ENCODE measurements around the gene COG5. TPM values are rescaled to one million over a fixed set of nuclear protein-coding genes. Genes with fewer than 3 reads are reported as not detected.
A peak's percentile ranks its signal among the peaks of the same experiment; 100 is the strongest.

COG5 gene
- total RNA-seq, 1 donor from 2014 or later = 37.2 TPM

GRCh38 chr7:107596881-107597581, 33.3 kb upstream of the COG5 start:
- H3K4me1 Mint-ChIP-seq (ENCODE audit: unreplicated experiment) = peaks cover 8% of the 10 kb centered on the region
- no peak overlapping the region for H3K4me3 Mint-ChIP-seq
- H3K9me3 Mint-ChIP-seq = no peaks in the 10 kb centered on the region
- no peak for DNase-seq (ENCODE audit: extremely low spot score, unreplicated experiment)
- H3K27ac Mint-ChIP-seq = no peak overlapping the region
- no peak for TF ChIP-seq CTCF (conservative IDR thresholded peaks at IDR 0.05)
- no peaks in the 10 kb centered on the region for H3K27me3 Mint-ChIP-seq
- H3K36me3 Mint-ChIP-seq = peaks cover 17% of the 10 kb centered on the region

- DNase-seq (ENCODE audit: extremely low spot score, unreplicated experiment) = no peak
- peaks cover 8% of the 10 kb centered on the region for H3K4me1 Mint-ChIP-seq (ENCODE audit: unreplicated experiment)
These were observed 31.4 kb upstream of the COG5 start for GRCh38 chr7:107594961-107595737.

GRCh38 chr7:107593025-107593410, 29.3 kb upstream of the COG5 start:
- DNase-seq (ENCODE audit: extremely low spot score, unreplicated experiment) = no peak
- TF ChIP-seq CTCF (conservative IDR thresholded peaks at IDR 0.05) = no peak
- H3K27ac Mint-ChIP-seq = no peak overlapping the region
- H3K9me3 Mint-ChIP-seq = no peaks in the 10 kb centered on the region
- peaks cover 23% of the 10 kb centered on the region for H3K36me3 Mint-ChIP-seq
- H3K27me3 Mint-ChIP-seq = no peaks in the 10 kb centered on the region
- H3K4me3 Mint-ChIP-seq = no peak overlapping the region
- H3K4me1 Mint-ChIP-seq (ENCODE audit: unreplicated experiment) = peaks cover 8% of the 10 kb centered on the region

More at GRCh38 chr7:107594961-107595737, 31.4 kb upstream of the COG5 start:
- Mint-ChIP-seq H3K27ac (no peak overlapping the region), H3K36me3 (peaks cover 17% of the 10 kb centered on the region), H3K4me3 (no peak overlapping the region), H3K9me3 (no peaks in the 10 kb centered on the region), H3K27me3 (no peaks in the 10 kb centered on the region)
- no peak for TF ChIP-seq CTCF (conservative IDR thresholded peaks at IDR 0.05)

GRCh38 chr7:107592361-107593024, 28.8 kb upstream of the COG5 start:
- H3K9me3 Mint-ChIP-seq = no peaks in the 10 kb centered on the region
- peaks cover 23% of the 10 kb centered on the region for H3K36me3 Mint-ChIP-seq
- H3K27me3 Mint-ChIP-seq = no peaks in the 10 kb centered on the region
- no peak for TF ChIP-seq CTCF (conservative IDR thresholded peaks at IDR 0.05)
- H3K4me1 Mint-ChIP-seq (ENCODE audit: unreplicated experiment) = peaks cover 8% of the 10 kb centered on the region
- no peak for DNase-seq (ENCODE audit: extremely low spot score, unreplicated experiment)
- H3K27ac Mint-ChIP-seq = no peak overlapping the region
- H3K4me3 Mint-ChIP-seq = no peak overlapping the region

GRCh38 chr7:107591421-107591820, 27.7 kb upstream of the COG5 start:
- Mint-ChIP-seq H3K27ac (peak overlapping the region; percentile 14), H3K9me3 (no peaks in the 10 kb centered on the region), H3K4me1 (ENCODE audit: unreplicated experiment) (no peaks in the 10 kb centered on the region), H3K27me3 (no peaks in the 10 kb centered on the region), H3K4me3 (no peak overlapping the region), H3K36me3 (peaks cover 16% of the 10 kb centered on the region)
- no peak for TF ChIP-seq CTCF (conservative IDR thresholded peaks at IDR 0.05)
- no peak for DNase-seq (ENCODE audit: extremely low spot score, unreplicated experiment)

Measured in type B pancreatic cell (in vitro differentiated cells).